HG03135 (cell line): ENCODE measurements around the gene FOXF1.

Experiments used
- ATAC-seq: cut with Tn5 transposase; IDR thresholded peaks from one replicate; pipeline ENCODE4 v1.9.1; 2021; ENCODE audit warnings: mild to moderate bottlenecking, moderate library complexity; ENCODE audit not compliant: unreplicated experiment

FOXF1 gene

GRCh38 chr16:86515777-86516622 lies 5.7 kb downstream of the FOXF1 start:
- no peak for ATAC-seq

- no peak for ATAC-seq
Observed at GRCh38 chr16:86516623-86517003, 6.3 kb downstream of the FOXF1 start.

GRCh38 chr16:86517033-86517432 lies 6.7 kb downstream of the FOXF1 start:
- ATAC-seq, result no peak

GRCh38 chr16:86517652-86518258 lies 7.4 kb downstream of the FOXF1 start:
- ATAC-seq, result no peak

GRCh38 chr16:86519007-86519648 lies 8.8 kb downstream of the FOXF1 start:
- no peak for ATAC-seq

GRCh38 chr16:86519649-86520316 lies 9.5 kb downstream of the FOXF1 start:
- no peak for ATAC-seq

GRCh38 chr16:86520317-86521210 lies 10.2 kb downstream of the FOXF1 start:
- no peak for ATAC-seq

- no peak for ATAC-seq
Observed at GRCh38 chr16:86521236-86522197, 11.2 kb downstream of the FOXF1 start.

GRCh38 chr16:86522634-86523033 lies 12.3 kb downstream of the FOXF1 start:
- ATAC-seq, result no peak

- no peak for ATAC-seq
Observed at GRCh38 chr16:86523166-86523740, 12.9 kb downstream of the FOXF1 start.

GRCh38 chr16:86524029-86524428 lies 13.7 kb downstream of the FOXF1 start:
- no peak for ATAC-seq

GRCh38 chr16:86525696-86526095 lies 15.4 kb downstream of the FOXF1 start:
- ATAC-seq, result no peak

- no peak for ATAC-seq
Observed at GRCh38 chr16:86527366-86527765, 17.0 kb downstream of the FOXF1 start.

- ATAC-seq, result no peak
Observed at GRCh38 chr16:86528061-86528929, 18.0 kb downstream of the FOXF1 start.

GRCh38 chr16:86529160-86529559 lies 18.8 kb downstream of the FOXF1 start:
- no peak for ATAC-seq

- no peak for ATAC-seq
Observed at GRCh38 chr16:86530251-86531190, 20.2 kb downstream of the FOXF1 start.

GRCh38 chr16:86531191-86531545 lies 20.8 kb downstream of the FOXF1 start:
- ATAC-seq, result no peak
